RWPE1 (cell line): ENCODE results near the gene MALL.

Experiments used
- CTCF ChIA-PET: fragments of 350-600 bp; sonication (Branson Sonifier 250); formaldehyde crosslinking; extraction: SDS; loops from one replicate; lab custom pipeline; 2021; lab: Yijun Ruan, JAX
- POLR2A ChIA-PET: fragments of 400-600 bp; formaldehyde crosslinking; extraction: SDS; loops from one replicate; lab custom pipeline; 2020; ENCODE audit warnings: antibody characterized with exemption; ENCODE audit not compliant: low non-redundant PET; lab: Yijun Ruan, JAX
- DNase-seq: peaks from one replicate; pipeline ENCODE4 v3.0.0; 2012; ENCODE audit warnings: low spot score
- H3K27ac ChIP-seq: fragments of 450-650 bp; 2 replicates; pipeline ENCODE4 v1.5.1; 2017
- CTCF ChIP-seq: fragments of 450-650 bp; conservative IDR thresholded peaks from 2 replicates; pipeline ENCODE4 v1.5.1; 2017; ENCODE audit warnings: low read depth, mild to moderate bottlenecking

Gene MALL

GRCh38 chr2:110107092-110108079 is 8.2 kb downstream of the MALL start:
- ChIA-PET CTCF (interaction anchor here (1.1 kb wide), 1 partner anchor 49 kb away, joined by 5 read pairs; no protein-coding TSS in a partner anchor), POLR2A (no interaction called here)
- peak overlapping the region; percentile 100 for H3K27ac ChIP-seq
- DNase-seq: no peak
- no peak for TF ChIP-seq CTCF

- DNase-seq: no peak
- ChIA-PET CTCF (interaction anchor here (1.0 kb wide), 1 partner anchor 8 kb away, joined by 3 read pairs; no protein-coding TSS in a partner anchor), POLR2A (interaction anchor here (0.8 kb wide), 1 partner anchor 9 kb away, joined by 3 read pairs; the partner anchor contains the start of gene MALL)
- TF ChIP-seq CTCF: no peak
- peak overlapping the region; percentile 100 for H3K27ac ChIP-seq
Observed at GRCh38 chr2:110106642-110107041, 9.0 kb downstream of the MALL start.

DNA sequence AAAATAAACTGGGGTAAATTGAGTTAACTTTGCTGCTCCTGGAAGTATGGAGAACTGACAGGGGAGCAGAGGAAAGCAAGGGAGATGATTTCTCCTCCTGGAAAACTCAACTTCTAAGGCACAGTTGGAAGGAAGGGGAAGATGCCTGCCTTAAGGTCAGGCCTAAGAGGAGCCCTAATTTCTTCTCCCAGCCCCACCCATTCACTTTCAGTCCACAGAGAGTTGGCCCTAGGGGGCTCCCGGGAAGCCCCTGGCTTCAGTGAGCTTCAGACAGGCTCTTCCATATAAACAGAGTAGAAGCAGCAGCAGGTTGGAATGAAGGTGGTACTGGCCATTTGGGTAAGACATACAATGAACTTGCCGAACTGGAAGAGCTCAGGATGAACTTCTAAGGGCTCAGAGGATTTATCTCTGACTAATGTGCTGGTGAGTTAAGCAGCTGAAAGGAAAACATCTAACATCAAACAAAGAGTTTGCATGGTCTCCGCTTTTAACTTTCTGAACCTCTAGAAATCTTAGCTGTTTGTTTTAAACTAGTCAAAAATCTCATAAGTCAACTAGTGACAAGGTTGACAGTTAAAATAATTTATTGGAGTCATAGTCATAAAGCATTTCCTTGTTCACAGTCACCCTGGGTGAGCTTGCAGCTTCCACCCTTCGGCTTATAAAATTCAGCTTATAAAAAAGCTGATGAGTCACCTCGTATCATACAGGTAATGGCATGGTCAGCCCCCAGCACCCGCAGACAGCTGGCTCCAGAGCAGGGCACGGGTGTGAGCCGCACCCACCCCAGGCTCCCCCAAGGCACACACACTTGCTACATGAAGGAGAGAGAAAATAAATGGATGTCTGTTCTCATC is 9.8 kb downstream of the MALL start:
- peak overlapping the region; percentile 100 for H3K27ac ChIP-seq
- peak; percentile 95 for DNase-seq
- POLR2A ChIA-PET: interaction anchor here (0.8 kb wide), 1 partner anchor 10 kb away, joined by 3 read pairs; the partner anchor contains the start of gene MALL
- CTCF ChIA-PET: interaction anchor here (0.6 to 1.1 kb wide), 4 partner anchors 9 to 501 kb away, joined by 3 to 5 read pairs (median 4); partner anchors contain the start of gene MALL
- TF ChIP-seq CTCF: no peak

DNA sequence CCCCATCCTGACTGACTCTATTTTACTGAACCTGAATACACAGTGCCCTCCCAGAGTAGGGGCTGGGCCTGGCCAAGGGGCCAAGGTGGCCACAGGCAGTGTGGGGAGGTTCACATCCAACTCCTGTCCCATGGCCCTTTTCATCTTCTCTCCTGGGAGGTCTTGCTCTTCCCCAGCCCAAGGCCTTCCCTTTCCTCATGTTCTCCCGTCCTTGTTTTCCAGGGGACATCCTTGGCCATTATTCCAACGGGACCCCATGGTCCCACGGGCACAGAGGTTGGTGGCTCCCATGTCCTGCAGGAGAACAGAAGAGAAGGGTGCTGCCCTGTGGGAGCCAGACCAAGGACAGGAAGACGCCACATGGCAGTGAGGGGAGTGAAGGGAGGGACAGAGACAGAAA is 10.4 kb downstream of the MALL start:
- TF ChIP-seq CTCF: no peak
- POLR2A ChIA-PET: no interaction called here
- no peak for DNase-seq
- H3K27ac ChIP-seq: peak overlapping the region; percentile 100
- CTCF ChIA-PET: interaction anchor here (0.6 to 1.1 kb wide), 2 partner anchors 11 to 500 kb away, joined by 4 to 5 read pairs; partner anchors contain the start of gene MALL

DNA sequence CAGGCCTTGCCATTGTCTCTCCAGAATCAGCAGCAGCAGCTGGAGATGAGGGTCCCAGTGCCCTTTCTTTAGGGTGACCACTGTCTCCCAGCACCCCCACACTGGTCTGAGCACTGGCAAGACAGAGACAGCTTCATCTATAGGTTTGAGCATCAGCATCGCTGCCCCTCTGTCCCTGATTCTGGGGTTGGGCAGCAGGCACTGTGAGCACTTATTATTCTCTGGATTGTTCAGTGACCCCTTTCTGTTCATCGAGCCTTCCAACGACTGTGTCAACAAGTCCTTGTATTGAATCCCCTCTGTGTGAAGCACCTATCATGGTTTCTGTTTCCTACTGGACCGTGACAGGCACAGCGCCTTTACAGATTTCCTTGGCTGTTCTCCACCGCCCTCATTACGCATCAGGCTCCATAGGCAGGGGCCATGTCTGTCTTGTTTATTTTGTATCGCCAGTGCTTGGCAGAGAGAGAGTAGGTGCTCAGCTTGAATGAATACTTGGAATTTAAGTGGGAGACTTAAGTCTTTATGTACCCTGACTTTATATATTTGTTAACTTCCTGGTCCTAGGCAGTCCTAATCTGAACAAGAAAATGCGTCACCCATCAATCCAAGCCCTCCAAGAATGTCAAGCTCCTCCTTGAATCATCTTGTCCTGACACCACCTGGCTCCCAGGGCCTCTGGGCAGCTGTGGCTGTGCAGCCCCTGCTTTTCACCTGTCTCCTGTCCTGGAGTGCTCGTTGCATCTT is 11.4 kb downstream of the MALL start:
- TF ChIP-seq CTCF: no peak
- H3K27ac ChIP-seq: peak overlapping the region; percentile 100
- ChIA-PET CTCF (no interaction called here), POLR2A (no interaction called here)
- no peak for DNase-seq
